Limb (tissue), 2 donors: ENCODE results near the gene SSX5.
"Not testable (repeated sequence)": the region's sequence is repeated elsewhere in the genome, so short reads cannot be mapped to it uniquely, and the experiment has no call there.

Experiments used
- DNase-seq, 2 donors: peaks; one replicate each; pipeline ENCODE4 v3.0.0-alpha.2; 2016; ENCODE audit errors: extremely low spot score in 2 of 2

Gene SSX5

GRCh38 chrX:48196745-48197201 lies at the start of gene SSX5:
TSS of gene SSX5 (minus strand) at chrX:48196795. CDS start at chrX:48195358, 1,437 bp downstream.
- no peak for DNase-seq

- not testable (repeated sequence) for DNase-seq
These were observed 27.6 kb upstream of the SSX5 start for GRCh38 chrX:48224196-48224595.

GRCh38 chrX:48214341-48214740 lies 17.7 kb upstream of the SSX5 start:
- DNase-seq = not testable (repeated sequence)

- DNase-seq = not testable (repeated sequence)
These were observed 6.6 kb downstream of the SSX5 start for GRCh38 chrX:48190024-48190423.

GRCh38 chrX:48181882-48182281 lies 14.7 kb downstream of the SSX5 start:
- not testable (repeated sequence) for DNase-seq

- no peak for DNase-seq
These were observed 15.8 kb downstream of the SSX5 start for GRCh38 chrX:48180811-48181210.

GRCh38 chrX:48179691-48180090 lies 16.9 kb downstream of the SSX5 start:
- DNase-seq = no peak

- DNase-seq = not testable (repeated sequence)
These were observed 30.3 kb downstream of the SSX5 start for GRCh38 chrX:48166322-48166721.

- no peak for DNase-seq
These were observed 31.4 kb downstream of the SSX5 start for GRCh38 chrX:48165241-48165640.

GRCh38 chrX:48156014-48156413 lies 40.6 kb downstream of the SSX5 start:
- DNase-seq = no peak

- no peak for DNase-seq
These were observed 41.8 kb downstream of the SSX5 start for GRCh38 chrX:48154796-48155195.

GRCh38 chrX:48153769-48154168 lies 42.8 kb downstream of the SSX5 start:
- no peak for DNase-seq

- DNase-seq = not testable (repeated sequence)
These were observed 53.9 kb downstream of the SSX5 start for GRCh38 chrX:48142697-48143096.

GRCh38 chrX:48141810-48142508 lies 54.6 kb downstream of the SSX5 start:
- not testable (repeated sequence) for DNase-seq

GRCh38 chrX:48139076-48139475 lies 57.5 kb downstream of the SSX5 start:
- not testable (repeated sequence) for DNase-seq
